ENCODE measurements around the gene GPR4. TPM values are rescaled to one million over a fixed set of nuclear protein-coding genes. Genes with fewer than 3 reads are reported as not detected.

GPR4 gene
- polyA plus RNA-seq, 1 of the 3 experiments (the other 2 are of a cell fraction) = 0.69 TPM

DNA sequence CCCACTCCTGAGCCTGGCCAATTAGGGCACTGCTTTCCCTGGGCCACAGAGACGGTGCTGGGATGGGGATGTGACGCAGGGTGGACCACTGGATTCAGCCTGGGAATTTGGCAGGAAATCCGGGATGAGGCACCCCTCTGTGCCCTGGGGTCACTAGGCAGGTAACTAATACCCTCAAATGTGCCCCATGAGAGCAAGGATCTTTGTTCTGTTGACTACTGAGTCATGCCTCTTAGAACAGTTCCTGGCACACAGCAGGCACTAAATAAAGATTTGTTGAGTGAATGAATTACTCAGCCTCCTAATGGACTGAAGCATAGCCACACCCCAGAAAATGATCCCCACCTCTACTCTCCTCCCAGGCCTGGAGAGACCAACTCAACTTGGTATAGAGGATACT lies 33.3 kb downstream of the GPR4 start:
- Histone ChIP-seq H3K9me2 (no peaks in the 10 kb centered on the region), H3K27me3 (ENCODE audit: insufficient read depth) (no peaks in the 10 kb centered on the region), H4K20me1 (ENCODE audit: insufficient read depth) (no peaks in the 10 kb centered on the region), H3F3A (replicated peaks; ENCODE audit: insufficient read depth) (peaks cover 5% of the 10 kb centered on the region), H2AFZ (ENCODE audit: low read depth) (no peak overlapping the region), H3K4me1 (ENCODE audit: control insufficient read depth in 1 of 2, insufficient read depth in 2 of 2, low read depth in 1 of 2, low read length in 1 of 2) (peaks cover 0 to 5% of the 10 kb centered on the region in 2 experiments; a peak in 1 of 4 replicates), H3K9ac (no peak overlapping the region), H3K36me3 (replicated peaks in 1 of 2; ENCODE audit: control insufficient read depth in 1 of 2, insufficient read depth in 2 of 2, low read length in 1 of 2) (peaks cover 0 to 5% of the 10 kb centered on the region in 2 experiments), H3K27ac (ENCODE audit: low read depth in 2 of 2, low read length in 1 of 2) (peak overlapping the region in 1 of 2 experiments; percentile 11; a peak in 1 of 4 replicates), H3K9me3 (no peaks in the 10 kb centered on the region), H3K79me2 (ENCODE audit: insufficient read depth) (peaks cover 46% of the 10 kb centered on the region), H3K4me2 (no peak overlapping the region; the same call in 1 of the 2 replicates), H3K4me3 (ENCODE audit: low read depth in 2 of 2, low read length in 1 of 2) (no peak overlapping the region)
- TF ChIP-seq, protein P1, sequence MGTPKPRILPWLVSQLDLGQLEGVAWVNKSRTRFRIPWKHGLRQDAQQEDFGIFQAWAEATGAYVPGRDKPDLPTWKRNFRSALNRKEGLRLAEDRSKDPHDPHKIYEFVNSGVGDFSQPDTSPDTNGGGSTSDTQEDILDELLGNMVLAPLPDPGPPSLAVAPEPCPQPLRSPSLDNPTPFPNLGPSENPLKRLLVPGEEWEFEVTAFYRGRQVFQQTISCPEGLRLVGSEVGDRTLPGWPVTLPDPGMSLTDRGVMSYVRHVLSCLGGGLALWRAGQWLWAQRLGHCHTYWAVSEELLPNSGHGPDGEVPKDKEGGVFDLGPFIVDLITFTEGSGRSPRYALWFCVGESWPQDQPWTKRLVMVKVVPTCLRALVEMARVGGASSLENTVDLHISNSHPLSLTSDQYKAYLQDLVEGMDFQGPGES (IDR thresholded peaks at IDR 0.05; ENCODE audit: low read depth, low read length) = no peak
- TF ChIP-seq, protein P2, sequence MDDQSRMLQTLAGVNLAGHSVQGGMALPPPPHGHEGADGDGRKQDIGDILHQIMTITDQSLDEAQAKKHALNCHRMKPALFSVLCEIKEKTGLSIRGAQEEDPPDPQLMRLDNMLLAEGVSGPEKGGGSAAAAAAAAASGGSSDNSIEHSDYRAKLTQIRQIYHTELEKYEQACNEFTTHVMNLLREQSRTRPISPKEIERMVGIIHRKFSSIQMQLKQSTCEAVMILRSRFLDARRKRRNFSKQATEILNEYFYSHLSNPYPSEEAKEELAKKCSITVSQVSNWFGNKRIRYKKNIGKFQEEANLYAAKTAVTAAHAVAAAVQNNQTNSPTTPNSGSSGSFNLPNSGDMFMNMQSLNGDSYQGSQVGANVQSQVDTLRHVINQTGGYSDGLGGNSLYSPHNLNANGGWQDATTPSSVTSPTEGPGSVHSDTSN (IDR thresholded peaks at IDR 0.05) = peak; percentile 35; the same call in 1 of the 2 replicates
- TF ChIP-seq RFX5 (IDR thresholded peaks at IDR 0.05; ENCODE audit: low read length) (no peak), RAD21 (IDR thresholded peaks at IDR 0.05; ENCODE audit: low read length) (no peak), FOSL2 (IDR thresholded peaks at IDR 0.05; ENCODE audit: borderline replicate concordance, low read depth) (peak; percentile 41; the same call in 1 of the 2 replicates), RXRA (IDR thresholded peaks at IDR 0.05; ENCODE audit: borderline replicate concordance, low read depth) (no peak), EZH2phosphoT487 (IDR thresholded peaks at IDR 0.05; ENCODE audit: borderline replicate concordance, low read depth) (no peak)
- TF ChIP-seq, protein P3, sequence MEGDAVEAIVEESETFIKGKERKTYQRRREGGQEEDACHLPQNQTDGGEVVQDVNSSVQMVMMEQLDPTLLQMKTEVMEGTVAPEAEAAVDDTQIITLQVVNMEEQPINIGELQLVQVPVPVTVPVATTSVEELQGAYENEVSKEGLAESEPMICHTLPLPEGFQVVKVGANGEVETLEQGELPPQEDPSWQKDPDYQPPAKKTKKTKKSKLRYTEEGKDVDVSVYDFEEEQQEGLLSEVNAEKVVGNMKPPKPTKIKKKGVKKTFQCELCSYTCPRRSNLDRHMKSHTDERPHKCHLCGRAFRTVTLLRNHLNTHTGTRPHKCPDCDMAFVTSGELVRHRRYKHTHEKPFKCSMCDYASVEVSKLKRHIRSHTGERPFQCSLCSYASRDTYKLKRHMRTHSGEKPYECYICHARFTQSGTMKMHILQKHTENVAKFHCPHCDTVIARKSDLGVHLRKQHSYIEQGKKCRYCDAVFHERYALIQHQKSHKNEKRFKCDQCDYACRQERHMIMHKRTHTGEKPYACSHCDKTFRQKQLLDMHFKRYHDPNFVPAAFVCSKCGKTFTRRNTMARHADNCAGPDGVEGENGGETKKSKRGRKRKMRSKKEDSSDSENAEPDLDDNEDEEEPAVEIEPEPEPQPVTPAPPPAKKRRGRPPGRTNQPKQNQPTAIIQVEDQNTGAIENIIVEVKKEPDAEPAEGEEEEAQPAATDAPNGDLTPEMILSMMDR (IDR thresholded peaks at IDR 0.05) = no peak
- TF ChIP-seq, protein P4, sequence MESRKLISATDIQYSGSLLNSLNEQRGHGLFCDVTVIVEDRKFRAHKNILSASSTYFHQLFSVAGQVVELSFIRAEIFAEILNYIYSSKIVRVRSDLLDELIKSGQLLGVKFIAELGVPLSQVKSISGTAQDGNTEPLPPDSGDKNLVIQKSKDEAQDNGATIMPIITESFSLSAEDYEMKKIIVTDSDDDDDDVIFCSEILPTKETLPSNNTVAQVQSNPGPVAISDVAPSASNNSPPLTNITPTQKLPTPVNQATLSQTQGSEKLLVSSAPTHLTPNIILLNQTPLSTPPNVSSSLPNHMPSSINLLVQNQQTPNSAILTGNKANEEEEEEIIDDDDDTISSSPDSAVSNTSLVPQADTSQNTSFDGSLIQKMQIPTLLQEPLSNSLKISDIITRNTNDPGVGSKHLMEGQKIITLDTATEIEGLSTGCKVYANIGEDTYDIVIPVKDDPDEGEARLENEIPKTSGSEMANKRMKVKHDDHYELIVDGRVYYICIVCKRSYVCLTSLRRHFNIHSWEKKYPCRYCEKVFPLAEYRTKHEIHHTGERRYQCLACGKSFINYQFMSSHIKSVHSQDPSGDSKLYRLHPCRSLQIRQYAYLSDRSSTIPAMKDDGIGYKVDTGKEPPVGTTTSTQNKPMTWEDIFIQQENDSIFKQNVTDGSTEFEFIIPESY (IDR thresholded peaks at IDR 0.05; ENCODE audit: borderline replicate concordance, low read depth) = no peak
- no peak for DNase-seq
- WGBS (ENCODE audit: low lambda C conversion rate) = 66% methylated on average over 3 of the region's 3 CpGs
- CTCF ChIA-PET = interaction anchor here (0.7 to 1.6 kb wide), 3 partner anchors 17 to 83 kb away, joined by 3 to 4 read pairs (median 3); no protein-coding TSS in a partner anchor
- POLR2A ChIA-PET = no interaction called here

DNA sequence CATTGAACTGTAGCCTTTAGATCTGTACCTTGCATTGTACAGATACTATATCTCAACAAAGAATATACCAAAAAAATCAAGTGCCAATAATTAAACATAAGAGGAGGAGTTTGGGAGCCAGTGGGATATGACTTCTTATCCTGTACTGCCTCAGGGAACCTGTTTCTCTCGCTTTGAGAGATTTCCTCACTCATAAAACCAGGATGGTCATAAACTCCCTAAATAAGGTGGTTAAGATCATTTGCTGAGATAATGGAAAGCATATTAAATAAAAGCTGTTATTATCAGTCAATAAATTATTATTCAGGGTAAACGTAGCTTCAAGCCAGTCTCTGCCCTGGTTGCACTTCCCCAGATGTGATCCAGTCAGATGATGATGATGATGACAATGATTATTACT lies 34.4 kb downstream of the GPR4 start:
- Histone ChIP-seq H3K9ac (no peak overlapping the region), H3K9me2 (no peaks in the 10 kb centered on the region), H3K27me3 (ENCODE audit: insufficient read depth) (no peaks in the 10 kb centered on the region), H3K27ac (ENCODE audit: low read depth in 2 of 2, low read length in 1 of 2) (no peak overlapping the region), H4K20me1 (ENCODE audit: insufficient read depth) (no peaks in the 10 kb centered on the region), H3K4me1 (ENCODE audit: control insufficient read depth in 1 of 2, insufficient read depth in 2 of 2, low read depth in 1 of 2, low read length in 1 of 2) (peaks cover 0 to 5% of the 10 kb centered on the region in 2 experiments; a peak in 1 of 4 replicates), H2AFZ (ENCODE audit: low read depth) (no peak overlapping the region), H3K4me2 (no peak overlapping the region), H3F3A (replicated peaks; ENCODE audit: insufficient read depth) (peaks cover 5% of the 10 kb centered on the region), H3K36me3 (replicated peaks in 1 of 2; ENCODE audit: control insufficient read depth in 1 of 2, insufficient read depth in 2 of 2, low read length in 1 of 2) (no peaks in the 10 kb centered on the region), H3K9me3 (no peaks in the 10 kb centered on the region), H3K4me3 (ENCODE audit: low read depth in 2 of 2, low read length in 1 of 2) (no peak overlapping the region), H3K79me2 (ENCODE audit: insufficient read depth) (peaks cover 35% of the 10 kb centered on the region)
- POLR2A ChIA-PET = no interaction called here
- TF ChIP-seq EP300 (IDR thresholded peaks at IDR 0.05; ENCODE audit: borderline replicate concordance in 1 of 2, low read depth in 1 of 2, low read length in 1 of 2) (no peak), YY1 (IDR thresholded peaks at IDR 0.05; ENCODE audit: low read depth) (no peak), TEAD4 (IDR thresholded peaks at IDR 0.05; ENCODE audit: borderline replicate concordance, insufficient read depth) (no peak), GATA2 (CRISPR knock-in tag; IDR thresholded peaks at IDR 0.05) (no peak), RAD21 (IDR thresholded peaks at IDR 0.05; ENCODE audit: low read length) (no peak), MEF2A (IDR thresholded peaks at IDR 0.05; ENCODE audit: borderline replicate concordance, low read depth) (no peak)
- TF ChIP-seq, protein P4 (IDR thresholded peaks at IDR 0.05; ENCODE audit: borderline replicate concordance, low read depth) = no peak
- WGBS (ENCODE audit: low lambda C conversion rate) = 92% methylated on average over 2 of the region's 2 CpGs
- no peak for DNase-seq
- CTCF ChIA-PET = interaction anchor here (0.8 to 1.9 kb wide), 6 partner anchors 9 to 82 kb away, joined by 3 to 5 read pairs (median 3); no protein-coding TSS in a partner anchor
